GM19455 (cell line): ENCODE data around the gene ITGB5.
"Not testable (repeated sequence)": the region's sequence is repeated elsewhere in the genome, so short reads cannot be mapped to it uniquely, and the experiment has no call there.

Source experiments
- ATAC-seq: cut with Tn5 transposase; IDR thresholded peaks from one replicate; pipeline ENCODE4 v1.9.1; 2021; ENCODE audit not compliant: unreplicated experiment

ITGB5 gene

DNA sequence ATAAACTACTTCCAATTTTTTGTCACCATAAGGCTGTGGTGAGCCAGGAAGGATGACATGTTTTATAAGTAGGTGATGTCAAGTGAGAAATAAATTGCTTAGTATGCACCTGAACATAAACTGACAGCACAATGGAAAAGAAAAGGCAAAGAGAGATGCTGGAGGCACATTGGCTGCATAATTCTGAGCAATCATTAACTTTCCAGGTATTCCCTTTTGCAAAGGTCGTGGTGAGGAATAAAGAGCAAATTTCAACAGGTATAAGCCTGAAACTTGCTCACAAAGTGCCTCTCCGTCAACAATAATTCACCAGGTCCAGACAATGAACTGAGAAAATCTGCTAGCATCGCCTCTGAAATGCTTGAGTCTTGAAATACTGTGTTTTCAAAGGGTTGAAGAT is 48.2 kb downstream of the ITGB5 start:
- no peak for ATAC-seq

DNA sequence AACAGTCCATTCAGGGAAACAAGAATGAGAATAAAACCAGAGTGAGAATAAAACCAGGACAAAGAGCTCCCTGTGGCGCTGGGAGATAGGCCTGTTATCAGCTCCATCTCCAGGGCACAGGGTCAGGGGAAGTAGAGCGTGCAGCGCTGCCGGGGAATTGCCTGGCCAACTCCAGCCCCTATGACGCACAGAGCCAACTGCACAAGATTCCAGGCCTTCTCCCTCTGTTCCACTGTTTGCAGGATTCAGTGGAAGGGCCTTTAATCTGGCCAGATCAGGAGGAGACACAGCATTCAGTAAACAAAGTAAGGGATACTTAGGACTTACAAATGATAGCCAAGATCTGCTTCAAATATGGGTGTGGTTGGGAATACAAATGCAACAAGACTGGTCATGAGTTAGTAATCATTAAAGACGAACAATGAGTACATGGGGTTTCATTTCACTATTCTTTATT is 49.4 kb downstream of the ITGB5 start:
- no peak for ATAC-seq

DNA sequence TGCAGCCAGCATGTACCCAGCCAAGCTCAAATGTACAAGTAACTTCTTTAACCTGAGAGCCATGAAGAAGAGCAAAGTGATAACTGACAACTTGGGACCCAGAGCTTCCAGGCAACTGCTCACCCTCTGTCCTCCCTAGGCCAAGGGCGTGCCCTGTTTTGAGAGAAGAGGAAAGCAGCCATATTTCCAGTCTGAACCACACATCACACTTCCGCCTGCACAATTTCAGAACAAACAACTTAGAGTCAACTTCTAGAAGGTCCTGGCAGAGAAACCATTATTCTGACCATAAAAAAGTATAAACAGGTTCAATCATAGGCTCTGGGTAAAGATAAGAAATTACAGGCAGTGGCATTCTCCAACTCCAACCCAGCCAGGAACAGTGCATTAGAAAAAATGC is 50.1 kb downstream of the ITGB5 start:
- no peak for ATAC-seq

DNA sequence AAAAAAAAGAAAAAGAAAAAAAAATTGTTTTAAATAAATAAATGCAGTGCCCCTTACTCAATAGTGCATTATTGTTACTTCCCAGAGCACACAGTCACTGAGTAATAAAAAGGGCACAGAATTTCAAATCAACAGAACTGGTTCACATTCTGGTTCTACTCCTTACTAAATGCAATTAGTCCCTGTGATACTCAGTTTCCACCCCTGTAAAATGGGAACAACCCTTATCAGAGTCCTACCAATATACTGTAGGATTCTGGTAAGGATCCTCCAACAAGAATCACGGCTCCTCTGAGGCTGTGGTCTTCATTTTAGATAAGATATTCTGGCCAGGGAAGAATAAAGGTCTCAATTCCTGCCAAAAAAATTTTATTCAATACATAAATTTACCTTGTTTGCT is 50.7 kb downstream of the ITGB5 start:
- no peak for ATAC-seq

DNA sequence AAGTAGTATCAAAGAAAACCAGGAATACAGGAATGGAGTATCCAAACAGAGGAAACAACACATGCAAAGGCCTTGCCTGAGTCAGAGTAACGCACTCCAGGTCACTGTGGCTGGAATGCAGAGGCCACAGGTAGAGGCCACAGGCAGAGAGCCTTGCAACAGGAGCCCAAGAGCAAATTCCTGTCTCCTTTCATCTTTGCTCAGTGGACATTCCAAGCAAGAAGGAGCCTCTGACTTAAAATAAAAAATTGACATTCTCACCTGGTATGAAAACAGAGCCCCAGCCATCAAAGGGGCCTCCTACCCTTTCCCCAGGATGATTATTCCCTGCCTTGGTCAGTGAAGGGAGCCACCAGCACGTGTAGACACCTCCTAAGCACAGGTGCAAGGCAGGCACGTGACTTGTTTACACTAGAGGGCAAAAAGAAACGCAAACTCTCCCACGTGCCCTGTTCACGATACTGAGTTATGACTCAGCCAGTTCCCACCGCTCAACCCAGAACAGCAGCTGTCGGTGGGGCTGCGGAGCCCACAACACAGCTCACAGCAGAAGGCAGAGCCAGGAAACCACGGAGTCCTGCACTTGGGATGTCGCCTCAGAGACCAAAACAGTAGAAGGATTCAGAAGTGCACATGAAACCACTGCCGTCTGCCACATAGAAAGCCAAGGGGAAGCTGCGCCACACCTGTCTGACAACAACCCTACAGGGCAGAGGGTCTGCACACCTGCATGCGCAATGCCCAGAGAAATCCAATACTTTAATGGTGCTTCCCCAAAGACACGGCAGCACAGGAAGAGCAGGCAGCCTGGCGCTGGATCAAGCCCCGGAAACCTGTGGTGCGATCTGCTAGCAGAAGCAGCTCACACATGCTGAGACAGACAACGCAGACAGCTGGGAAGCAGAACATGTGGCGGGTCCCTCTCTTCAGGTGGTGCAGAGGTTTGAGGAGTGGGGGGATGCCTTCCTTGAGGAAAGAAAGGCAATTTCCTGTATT is 52.1 kb downstream of the ITGB5 start:
- peak; percentile 97 for ATAC-seq

DNA sequence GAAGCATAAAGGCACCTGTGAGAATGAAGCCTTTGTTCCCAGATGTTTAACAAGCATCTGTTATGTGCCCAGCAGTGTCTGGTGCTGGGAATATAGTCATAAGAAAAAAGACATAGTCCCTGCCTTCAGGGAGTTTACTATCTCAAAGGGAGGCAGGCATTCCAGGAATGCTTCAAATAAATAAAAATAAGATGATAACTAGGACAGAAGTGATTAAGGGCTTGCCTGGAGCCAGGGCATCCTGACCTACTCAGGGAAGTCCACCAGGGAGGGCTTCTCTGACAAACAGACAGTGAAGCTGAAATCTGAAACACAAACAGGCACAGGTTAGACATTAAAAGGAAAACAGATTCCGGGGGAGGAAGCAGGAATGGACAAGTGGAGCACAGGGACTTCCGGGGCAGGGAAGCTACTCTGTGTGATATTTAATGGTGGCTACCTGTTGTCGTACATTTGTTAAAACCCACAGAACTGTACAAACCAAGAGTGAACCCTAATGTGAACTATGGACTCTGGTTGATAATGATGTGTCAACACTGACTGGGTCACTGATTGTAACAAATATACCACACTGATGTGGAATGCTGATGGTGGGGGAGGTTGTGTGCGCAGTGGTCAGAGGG is 53.3 kb downstream of the ITGB5 start:
- no peak for ATAC-seq

DNA sequence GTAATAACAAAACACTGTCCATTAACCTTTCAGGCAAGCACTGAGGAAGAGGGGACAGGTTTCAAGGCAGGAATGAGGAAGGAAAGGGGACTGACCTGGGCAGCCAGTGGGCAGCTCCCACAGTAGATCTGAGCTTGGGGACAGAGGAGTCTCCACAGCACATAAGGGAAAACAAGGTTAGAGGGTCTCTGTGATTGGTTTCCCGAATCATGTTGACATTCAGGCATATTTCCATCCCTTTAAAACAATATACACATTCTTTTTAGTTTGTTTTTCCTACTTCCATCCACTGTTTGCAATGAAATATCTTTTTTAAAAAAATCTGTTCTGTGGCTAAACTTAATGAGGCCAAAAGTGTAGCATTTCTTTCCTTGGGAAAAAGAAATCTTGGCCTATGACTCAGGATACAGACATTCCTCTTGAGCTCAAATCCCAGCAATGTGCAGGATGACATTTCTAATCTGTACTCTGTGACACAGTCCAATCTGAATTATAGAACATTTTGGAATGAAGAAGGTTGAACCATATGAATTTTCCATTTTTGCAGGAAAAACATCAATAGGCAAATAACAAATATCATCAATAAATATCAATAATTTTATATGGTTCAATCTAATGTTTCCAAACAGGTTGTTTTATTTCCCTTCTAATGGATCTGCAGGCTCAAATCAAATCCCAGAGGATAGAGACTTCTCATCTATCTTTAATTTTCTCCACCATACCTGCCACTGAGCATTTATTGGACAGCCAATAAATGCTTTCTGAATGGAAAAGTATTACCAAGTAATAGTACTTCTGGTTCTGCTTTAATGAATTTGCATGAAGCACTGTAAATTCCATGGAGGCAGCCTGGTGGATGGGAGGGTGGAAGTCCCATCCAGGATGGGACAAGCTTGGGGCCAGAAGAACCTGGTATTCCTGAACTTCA is 54.1 kb downstream of the ITGB5 start:
- ATAC-seq = no peak

DNA sequence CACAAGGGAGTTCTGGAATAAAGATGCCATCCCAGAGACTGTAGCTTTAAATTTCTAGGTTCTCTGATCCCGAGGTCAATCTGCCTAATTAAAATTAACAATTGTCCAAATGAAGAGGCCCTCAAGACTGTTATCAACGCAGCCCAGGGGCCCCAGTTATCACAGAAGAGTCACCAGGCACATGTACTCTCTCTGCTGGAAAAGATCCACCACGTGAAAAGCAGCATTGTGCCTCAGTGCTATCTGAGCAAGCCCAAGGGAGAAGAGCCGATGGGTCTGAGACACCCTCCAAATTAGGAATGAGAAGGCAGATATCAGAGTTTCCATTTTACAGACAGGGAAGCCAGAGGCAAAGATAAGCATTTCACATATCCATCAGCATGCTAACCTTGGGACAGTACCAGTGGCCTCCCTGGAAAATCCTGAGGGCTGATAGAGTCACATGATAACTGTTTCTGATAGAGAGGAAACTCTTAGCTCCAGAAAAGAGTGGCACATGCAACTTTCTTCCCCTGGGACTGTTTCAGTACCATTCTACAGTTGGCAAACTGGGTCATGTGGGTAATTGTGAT is 55.5 kb downstream of the ITGB5 start:
- ATAC-seq = no peak

DNA sequence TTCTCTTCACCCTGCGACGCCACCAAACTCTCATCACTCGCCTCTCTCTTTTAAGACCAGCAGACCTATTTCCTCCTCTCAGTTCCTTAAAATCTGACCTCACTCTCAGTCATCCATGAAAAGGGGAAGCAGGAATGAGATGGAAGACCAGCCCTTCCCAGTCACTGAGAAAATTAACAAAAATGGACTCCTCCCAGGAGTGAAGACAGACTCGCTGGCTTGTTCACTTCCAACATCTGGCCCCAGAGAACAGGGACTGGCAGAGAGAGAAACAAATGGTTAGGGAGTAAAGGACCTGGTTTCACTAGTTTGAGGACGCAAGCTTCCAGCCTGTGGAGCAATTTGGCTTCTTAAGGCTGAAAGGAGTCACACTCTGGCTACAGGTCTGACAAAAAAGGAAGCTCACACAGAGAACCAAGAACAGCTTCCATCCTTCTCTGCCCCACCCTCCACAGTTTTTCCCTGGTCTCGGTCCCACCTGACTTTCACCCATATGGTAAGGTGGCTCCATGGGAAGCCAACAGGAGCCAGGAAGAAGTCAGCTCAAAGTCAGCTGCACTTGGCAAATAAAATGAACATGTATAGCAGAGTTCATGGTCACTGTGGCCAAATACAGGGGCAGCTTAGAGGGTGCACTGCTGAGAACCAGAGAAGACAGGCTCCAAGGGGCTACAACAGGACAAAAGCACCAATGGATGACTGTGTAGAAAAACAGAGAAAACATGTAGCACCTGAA is 57.2 kb downstream of the ITGB5 start:
- ATAC-seq = no peak

DNA sequence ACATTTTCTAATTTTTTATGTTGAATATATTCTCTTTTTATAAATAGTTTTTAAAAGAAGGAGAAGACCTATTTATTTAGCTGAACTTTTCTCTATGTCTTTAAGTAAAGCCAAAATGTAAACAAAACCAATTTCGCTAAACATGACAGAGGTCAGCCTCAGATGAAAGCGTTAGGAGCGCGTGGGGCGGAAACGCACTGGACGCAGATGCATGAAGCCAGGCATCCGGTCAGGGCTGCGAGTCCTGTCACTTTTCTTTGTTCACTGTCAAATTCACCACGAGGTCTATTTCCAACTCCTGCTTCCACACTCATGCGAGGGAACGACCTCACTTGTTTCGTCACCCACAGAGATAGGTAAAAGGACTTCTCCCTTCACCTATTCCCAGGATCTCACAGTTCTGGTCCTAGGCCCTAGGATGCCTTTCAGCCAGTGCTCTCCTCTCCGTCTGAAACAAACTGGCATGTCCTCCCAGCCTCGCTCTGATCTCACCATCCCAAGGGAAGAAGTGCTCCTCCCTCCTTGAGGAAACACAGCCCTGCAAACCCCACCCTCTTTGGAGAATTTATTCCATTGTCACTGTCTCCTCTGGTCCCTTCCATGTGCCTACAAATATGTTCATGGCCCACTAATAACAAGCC is 57.9 kb downstream of the ITGB5 start:
- no peak for ATAC-seq

DNA sequence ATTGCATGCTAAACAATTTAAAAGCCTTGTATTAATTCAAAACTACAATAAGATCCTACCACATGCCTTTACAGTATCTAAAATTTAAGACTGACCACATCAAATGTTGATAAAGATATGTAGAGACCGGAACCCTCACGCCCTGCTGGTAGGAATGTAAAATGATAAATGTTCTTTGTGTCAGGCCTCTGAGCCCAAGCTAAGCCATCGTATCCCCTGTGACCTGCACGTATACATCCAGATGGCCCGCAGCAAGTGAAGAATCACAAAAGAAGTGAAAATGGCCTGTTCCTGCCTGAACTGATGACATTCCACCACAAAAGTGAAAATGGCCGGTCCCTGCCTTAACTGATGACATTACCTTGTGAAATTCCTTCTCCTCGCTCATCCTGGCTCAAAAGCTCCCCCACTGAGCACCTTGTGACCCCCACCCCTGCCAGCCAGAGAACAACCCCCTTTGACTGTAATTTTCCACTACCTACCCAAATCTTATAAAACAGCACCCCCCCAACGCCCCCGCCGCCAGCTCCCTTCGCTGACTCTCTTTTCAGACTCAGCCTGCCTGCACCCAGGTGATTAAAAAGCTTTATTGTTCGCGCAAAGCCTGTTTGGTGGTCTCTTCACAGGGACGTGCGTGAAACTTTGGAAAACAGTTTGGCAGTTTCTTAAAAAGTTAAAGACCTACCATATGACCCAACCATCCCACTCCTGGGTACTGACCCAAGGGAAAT is 59.5 kb downstream of the ITGB5 start:
- not testable (repeated sequence) for ATAC-seq

DNA sequence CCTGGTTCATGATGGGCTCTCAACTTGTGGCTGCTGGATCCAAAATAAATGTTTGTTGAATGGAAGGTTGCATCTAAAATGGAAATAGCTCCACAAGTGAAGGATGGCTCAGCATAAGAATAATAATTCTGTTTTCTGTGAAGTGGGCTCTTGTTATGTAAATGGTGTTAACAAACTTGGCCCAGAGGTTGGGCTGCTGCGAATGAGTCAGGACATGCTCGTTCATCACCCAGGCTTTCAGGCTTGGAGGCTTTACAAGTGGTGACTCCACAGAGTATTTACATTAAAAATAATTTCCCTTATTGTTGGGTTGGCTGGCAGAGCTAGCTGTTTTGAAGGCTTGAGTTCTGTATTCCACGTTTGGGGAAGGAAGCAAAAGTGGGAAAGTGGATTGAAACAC is 60.5 kb downstream of the ITGB5 start:
- no peak for ATAC-seq

DNA sequence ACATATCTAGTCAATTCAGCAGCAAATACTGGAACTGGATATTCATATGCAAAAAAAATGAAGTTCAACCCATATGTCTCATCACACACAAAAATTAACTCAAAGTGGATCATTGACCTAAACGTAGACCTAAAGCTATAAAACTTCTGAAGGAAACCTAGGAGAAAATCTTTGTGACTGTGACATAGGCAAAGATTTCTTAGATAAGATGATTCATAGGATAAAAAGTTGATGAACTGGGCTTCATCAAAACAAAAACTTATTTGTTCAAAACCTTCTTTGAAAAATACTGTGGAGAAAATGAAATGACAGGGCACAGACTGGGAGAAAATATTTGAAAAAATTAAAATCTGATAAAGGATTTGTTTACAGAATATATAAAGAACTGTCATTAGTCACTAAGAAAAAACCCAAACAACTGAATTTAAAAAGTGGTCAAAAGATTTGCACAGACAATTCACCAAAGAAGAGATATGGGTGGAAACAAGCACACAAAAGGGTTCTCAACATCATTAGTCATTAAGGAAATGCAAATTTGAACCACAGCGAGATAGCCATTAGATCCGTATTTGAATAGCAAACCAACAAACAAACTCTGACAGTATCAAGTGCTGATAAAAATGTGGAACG is 62.8 kb downstream of the ITGB5 start:
- no peak for ATAC-seq

DNA sequence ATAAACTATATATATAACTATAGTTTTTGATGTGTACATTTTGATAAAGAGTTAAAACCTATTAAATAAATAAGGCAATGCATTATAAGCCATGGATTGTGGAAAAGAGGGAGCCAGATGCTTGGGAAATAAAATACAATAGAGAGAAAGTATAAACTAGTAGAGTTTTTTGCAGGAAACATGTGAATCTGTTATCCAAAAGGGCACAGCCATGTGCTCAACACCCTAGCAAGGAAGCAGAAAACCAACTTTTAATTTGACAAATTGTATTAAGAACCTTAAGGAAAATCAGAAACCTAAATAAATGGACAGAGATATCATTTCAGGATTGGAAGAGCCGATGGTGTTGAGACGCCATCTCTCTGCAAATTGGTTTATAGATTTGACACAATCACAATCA is 63.5 kb downstream of the ITGB5 start:
- ATAC-seq = no peak

DNA sequence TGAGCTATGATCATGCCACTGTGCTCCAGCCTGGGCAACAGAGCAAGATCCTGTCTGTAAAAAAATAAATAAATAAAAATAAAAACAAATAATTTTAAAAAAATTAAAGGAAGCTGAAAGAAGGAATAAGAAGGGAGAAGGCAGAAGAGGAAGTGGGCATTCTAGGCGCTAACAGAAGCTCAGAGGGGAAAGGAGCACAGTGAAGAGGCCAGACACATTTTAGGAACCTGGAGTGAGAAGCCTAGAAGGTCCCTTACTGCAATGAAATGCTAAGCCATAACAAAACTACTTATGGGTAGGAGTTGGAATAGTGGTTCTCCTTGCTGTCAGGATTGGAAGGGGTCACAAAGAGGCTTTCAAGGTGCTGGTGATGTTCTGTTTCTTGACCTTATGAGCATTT is 64.0 kb downstream of the ITGB5 start:
- ATAC-seq = no peak

DNA sequence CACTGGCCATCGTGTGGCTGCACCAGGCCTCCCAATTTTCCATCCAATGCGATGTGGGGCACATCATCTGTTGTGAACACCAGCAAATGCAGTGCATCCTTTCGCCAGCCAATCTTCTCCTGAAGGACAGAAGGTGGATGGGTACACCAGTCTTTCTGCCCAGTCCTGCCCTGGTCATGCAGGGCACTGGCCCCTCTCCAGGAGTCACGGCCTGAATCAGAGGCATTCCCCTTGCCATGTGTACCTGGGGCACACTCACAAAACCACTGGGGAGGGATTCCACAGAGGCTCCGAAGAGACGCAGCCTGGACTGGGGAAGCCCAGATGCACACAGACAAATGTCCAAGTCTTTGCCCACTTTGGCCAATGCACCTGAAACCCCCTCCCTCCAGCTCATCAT is 65.8 kb downstream of the ITGB5 start:
- no peak for ATAC-seq

DNA sequence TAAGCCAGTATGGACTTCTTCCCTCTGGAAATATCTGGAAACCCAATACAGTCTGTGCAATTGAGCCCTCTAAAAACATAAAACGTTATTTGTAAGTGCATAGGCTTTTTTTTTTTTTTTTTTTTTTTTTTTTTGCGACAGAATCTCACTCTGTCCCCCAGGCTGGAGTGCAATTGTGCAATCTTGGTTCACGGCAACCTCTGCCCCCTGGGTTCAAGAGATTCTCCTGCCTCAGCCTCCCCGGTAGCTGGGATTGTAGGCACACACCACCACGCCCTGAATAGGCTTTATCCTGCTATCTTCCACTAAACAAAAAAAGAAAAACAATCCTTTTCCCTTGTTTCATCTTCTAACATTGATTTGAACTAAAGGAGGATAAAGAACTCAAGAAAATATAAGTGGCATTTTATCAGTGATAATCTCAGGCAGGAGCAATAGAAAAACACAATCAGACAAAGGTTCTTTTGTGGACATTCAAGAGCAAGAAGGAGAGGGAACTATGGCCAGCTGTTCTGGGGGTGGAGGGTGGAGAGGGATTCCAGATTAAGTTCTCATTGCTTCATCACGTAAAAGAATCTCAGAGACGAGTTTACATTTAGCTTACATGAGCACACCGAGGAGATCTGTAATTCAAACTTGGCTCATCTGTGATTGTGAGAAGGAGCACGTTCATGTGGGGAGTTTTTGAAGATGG is 68.6 kb downstream of the ITGB5 start:
- no peak for ATAC-seq

DNA sequence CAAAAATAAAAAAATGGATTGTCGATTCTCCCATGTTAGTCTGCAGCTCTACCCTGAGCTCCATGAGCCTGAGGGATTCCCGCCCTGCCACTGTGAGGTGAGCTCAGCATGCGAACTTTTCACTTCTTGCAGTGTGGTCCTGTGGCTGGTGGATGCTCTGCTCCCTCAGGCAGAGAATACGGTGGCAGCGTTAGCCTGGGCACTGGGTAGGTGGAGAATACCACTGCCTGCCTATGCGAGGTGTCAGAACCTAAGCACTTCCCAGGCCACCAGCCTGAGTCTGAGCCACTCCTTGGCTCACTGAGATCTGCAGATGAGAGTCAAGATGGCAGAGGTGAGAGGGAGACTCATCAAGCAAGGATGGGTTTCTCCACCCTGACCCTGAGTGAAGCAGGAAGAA is 70.1 kb downstream of the ITGB5 start:
- ATAC-seq = no peak
